ENCODE measurements around the gene ZNF8. TPM values are rescaled to one million over a fixed set of nuclear protein-coding genes. Genes with fewer than 3 reads are reported as not detected.
"Not testable (repeated sequence)": the region's sequence is repeated elsewhere in the genome, so short reads cannot be mapped to it uniquely, and the experiment has no call there.

The ZNF8 gene
- 1 to 10 TPM in 3 of 4 donors, under 1 TPM in 1; 0.54 to 4.3 (median 1.5) TPM for polyA plus RNA-seq
- long read RNA-seq, donor 1, full-length matches to known transcripts, result 4 of 4 reads
- long read RNA-seq, donor 1, partial matches to known transcripts, result 0 of 4 reads
- long read RNA-seq, donor 1, other reads (novel, unspliced or antisense), result 0 of 4 reads
- long read RNA-seq, donor 2, result 0 reads
- long read RNA-seq, donor 3, full-length matches to known transcripts, result 5 of 5 reads
- long read RNA-seq, donor 3, partial matches to known transcripts, result 0 of 5 reads
- long read RNA-seq, donor 3, other reads (novel, unspliced or antisense), result 0 of 5 reads
- long read RNA-seq, donor 4, result 0 reads
- long read RNA-seq, donor 5, full-length matches to known transcripts, result 1 of 1 reads
- long read RNA-seq, donor 5, partial matches to known transcripts, result 0 of 1 reads
- long read RNA-seq, donor 5, other reads (novel, unspliced or antisense), result 0 of 1 reads
- long read RNA-seq, donor 6, full-length matches to known transcripts, result 1 of 1 reads
- long read RNA-seq, donor 6, partial matches to known transcripts, result 0 of 1 reads
- long read RNA-seq, donor 6, other reads (novel, unspliced or antisense), result 0 of 1 reads
- long read RNA-seq, donor 7, full-length matches to known transcripts, result 2 of 2 reads
- long read RNA-seq, donor 7, partial matches to known transcripts, result 0 of 2 reads
- long read RNA-seq, donor 7, other reads (novel, unspliced or antisense), result 0 of 2 reads
- long read RNA-seq, donor 8, result 0 reads
- long read RNA-seq, donor 9, result 0 reads
- long read RNA-seq, donor 10, full-length matches to known transcripts, result 2 of 2 reads
- long read RNA-seq, donor 10, partial matches to known transcripts, result 0 of 2 reads
- long read RNA-seq, donor 10, other reads (novel, unspliced or antisense), result 0 of 2 reads

DNA sequence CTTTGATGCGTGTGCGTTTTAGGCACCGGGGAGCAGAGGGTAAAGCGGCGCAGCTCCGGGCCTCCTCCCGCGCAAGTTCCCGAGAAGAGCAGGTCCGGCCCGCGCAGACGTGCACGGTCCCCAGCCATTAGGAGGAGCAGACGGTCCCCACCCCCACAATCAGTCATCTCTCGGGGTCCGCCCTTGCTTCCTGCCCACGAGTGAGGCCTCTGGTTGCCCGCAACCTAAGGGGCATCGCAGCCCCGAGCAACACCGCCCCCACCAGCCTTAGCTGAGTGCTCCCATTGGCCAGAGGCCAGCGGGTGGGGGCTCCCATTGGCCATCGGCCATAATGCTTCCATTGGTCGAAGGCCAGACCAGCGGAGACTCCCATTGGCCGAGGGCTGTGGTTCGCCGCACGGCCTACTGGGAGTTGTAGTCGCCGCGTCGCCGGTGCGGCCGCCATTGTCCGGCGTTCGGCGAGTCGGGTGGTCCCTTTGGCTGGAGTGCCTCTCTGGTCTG, at the start of gene ZNF8:
Gene ZNF8 (plus strand): TSS at position 415 of the 501 bp plus-strand sequence. CDS start 127 bp downstream, outside the sequence.
- peak within 1 kb of the TSS; percentile 71 to 92 (median 90) for H3K27ac ChIP-seq (ENCODE audit: low read depth in 1 of 3, low read length in 2 of 3)
- 0 to 1% (median 0%) methylated on average over 42 of the region's 42 CpGs for WGBS, 3 donors
- H3K36me3 ChIP-seq (ENCODE audit: control insufficient read depth in 3 of 3, insufficient read depth in 2 of 3, low read depth in 1 of 3, low read length in 3 of 3), result peaks cover 0 to 33% (median 2%) of the 10 kb centered on the region in 3 donors
- H3K4me3 ChIP-seq (ENCODE audit: low read depth in 1 of 3, low read length in 3 of 3), result peak within 1 kb of the TSS; percentile 87 to 100 (median 92)
- no peaks in the 10 kb centered on the region for H3K27me3 ChIP-seq (ENCODE audit: control insufficient read depth in 3 of 3, insufficient read depth in 3 of 3, low read length in 3 of 3)
- FAIRE-seq, result no peak
- peak; percentile 98 to 99 for DNase-seq
- H3K9me3 ChIP-seq (ENCODE audit: control insufficient read depth in 2 of 2, insufficient read depth in 1 of 2, low read depth in 1 of 2, low read length in 1 of 2), result peaks cover 0 to 33% of the 10 kb centered on the region in 2 donors
- H3K4me1 ChIP-seq (ENCODE audit: control insufficient read depth in 3 of 3, insufficient read depth in 2 of 3, low read depth in 1 of 3, low read length in 2 of 3), result peaks cover 0 to 9% (median 0%) of the 10 kb centered on the region in 3 donors

DNA sequence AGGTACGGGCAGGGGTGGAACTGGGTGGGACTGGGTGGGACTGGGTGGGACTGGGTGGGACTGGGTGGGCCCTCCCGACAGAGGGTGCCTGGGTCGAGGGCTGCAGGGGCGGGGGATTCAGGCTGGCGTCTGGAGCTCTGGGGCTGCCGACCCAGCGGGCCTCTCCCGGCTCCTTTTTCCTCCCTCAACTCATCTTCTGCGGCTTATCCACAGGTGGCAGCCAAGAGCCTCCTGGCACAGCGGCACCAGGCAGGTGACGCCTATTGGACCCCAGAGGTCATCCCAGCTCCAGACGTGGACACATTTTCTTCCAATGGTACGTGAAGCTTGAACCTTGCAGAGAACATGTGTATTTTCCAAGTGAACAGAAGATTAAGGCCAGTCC, 49.5 kb upstream of the ZNF8 start:
- 15 to 42% (median 29%) methylated on average over 8 to 13 of the region's 13 CpGs for WGBS, 3 donors
- peaks cover 2 to 67% of the 10 kb centered on the region in 2 donors for H3K9me3 ChIP-seq (ENCODE audit: control insufficient read depth in 2 of 2, insufficient read depth in 1 of 2, low read depth in 1 of 2, low read length in 1 of 2)
- FAIRE-seq, result no peak

DNA sequence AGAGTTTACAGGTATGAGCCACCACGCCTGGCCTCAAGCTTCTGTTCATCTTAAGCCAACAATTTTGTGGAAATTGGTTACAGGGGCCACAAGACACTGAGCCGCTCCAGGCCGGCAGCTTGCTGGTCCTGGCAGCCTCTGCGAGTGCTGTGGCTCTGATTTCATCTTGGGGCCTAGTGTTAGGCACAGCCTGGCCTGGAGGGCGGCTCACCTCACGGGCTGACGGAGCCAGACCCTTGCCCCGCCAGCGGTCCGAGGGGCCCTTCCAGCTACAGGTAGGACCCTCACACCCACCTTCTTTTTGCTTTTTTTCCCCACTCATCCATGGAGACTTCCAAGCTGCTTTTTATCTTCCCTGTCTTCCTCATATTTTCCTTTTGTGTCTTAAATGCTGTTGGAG, 41.4 kb upstream of the ZNF8 start:
- H3K36me3 ChIP-seq (ENCODE audit: control insufficient read depth in 3 of 3, insufficient read depth in 2 of 3, low read depth in 1 of 3, low read length in 3 of 3), result peaks cover 17 to 76% (median 30%) of the 10 kb centered on the region in 3 donors
- no peaks in the 10 kb centered on the region for H3K27me3 ChIP-seq (ENCODE audit: control insufficient read depth in 3 of 3, insufficient read depth in 3 of 3, low read length in 3 of 3)
- H3K9me3 ChIP-seq (ENCODE audit: control insufficient read depth in 2 of 2, insufficient read depth in 1 of 2, low read depth in 1 of 2, low read length in 1 of 2), result peaks cover 4 to 83% of the 10 kb centered on the region in 2 donors
- DNase-seq, result no peak
- no peaks in the 10 kb centered on the region for H3K4me1 ChIP-seq (ENCODE audit: control insufficient read depth in 3 of 3, insufficient read depth in 2 of 3, low read depth in 1 of 3, low read length in 2 of 3)
- no peak overlapping the region for H3K27ac ChIP-seq (ENCODE audit: low read depth in 1 of 3, low read length in 2 of 3)
- WGBS, 3 donors, result 95 to 98% (median 98%) methylated on average over 10 of the region's 10 CpGs
- no peak for FAIRE-seq
- no peak overlapping the region for H3K4me3 ChIP-seq (ENCODE audit: low read depth in 1 of 3, low read length in 3 of 3)

More for the DNA sequence above, 49.5 kb upstream of the ZNF8 start:
- DNase-seq, result peak; percentile 7 to 51
- Histone ChIP-seq H3K4me3 (ENCODE audit: low read depth in 1 of 3, low read length in 3 of 3) (peak overlapping the region; percentile 70 to 86 (median 82)), H3K27ac (ENCODE audit: low read depth in 1 of 3, low read length in 2 of 3) (peak overlapping the region in 2 of 3 donors; percentile 59 to 92), H3K27me3 (ENCODE audit: control insufficient read depth in 3 of 3, insufficient read depth in 3 of 3, low read length in 3 of 3) (no peaks in the 10 kb centered on the region), H3K36me3 (ENCODE audit: control insufficient read depth in 3 of 3, insufficient read depth in 2 of 3, low read depth in 1 of 3, low read length in 3 of 3) (peaks cover 14 to 39% (median 32%) of the 10 kb centered on the region in 3 donors), H3K4me1 (ENCODE audit: control insufficient read depth in 3 of 3, insufficient read depth in 2 of 3, low read depth in 1 of 3, low read length in 2 of 3) (peaks cover 2 to 6% (median 3%) of the 10 kb centered on the region in 3 donors)

DNA sequence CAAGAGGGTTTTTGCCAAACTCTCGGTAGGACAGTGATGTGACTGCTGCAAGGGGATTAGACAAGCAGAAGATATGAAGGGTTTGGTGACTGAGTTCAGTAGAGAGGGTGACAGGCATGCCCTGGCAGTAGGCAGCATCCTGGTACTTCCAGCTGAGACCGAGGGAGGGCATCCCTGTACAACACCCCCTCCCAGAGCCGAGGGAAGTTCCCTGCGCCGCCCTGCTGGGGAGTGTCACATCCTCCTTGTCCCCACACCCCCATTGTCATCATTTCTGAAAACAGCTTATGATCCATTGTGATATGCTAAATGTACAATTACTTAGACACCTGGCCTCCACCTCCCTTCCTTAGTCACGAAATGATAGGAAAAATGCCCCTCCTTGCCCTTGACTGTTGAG, 35.4 kb upstream of the ZNF8 start:
- Histone ChIP-seq H3K4me1 (ENCODE audit: control insufficient read depth in 3 of 3, insufficient read depth in 2 of 3, low read depth in 1 of 3, low read length in 2 of 3) (no peaks in the 10 kb centered on the region), H3K4me3 (ENCODE audit: low read depth in 1 of 3, low read length in 3 of 3) (no peak overlapping the region), H3K27me3 (ENCODE audit: control insufficient read depth in 3 of 3, insufficient read depth in 3 of 3, low read length in 3 of 3) (no peaks in the 10 kb centered on the region), H3K27ac (ENCODE audit: low read depth in 1 of 3, low read length in 2 of 3) (no peak overlapping the region), H3K9me3 (ENCODE audit: control insufficient read depth in 2 of 2, insufficient read depth in 1 of 2, low read depth in 1 of 2, low read length in 1 of 2) (peaks cover 11 to 99% of the 10 kb centered on the region in 2 donors), H3K36me3 (ENCODE audit: control insufficient read depth in 3 of 3, insufficient read depth in 2 of 3, low read depth in 1 of 3, low read length in 3 of 3) (peaks cover 42 to 95% (median 47%) of the 10 kb centered on the region in 3 donors)
- 97 to 99% (median 99%) methylated on average over 6 of the region's 6 CpGs for WGBS, 3 donors
- FAIRE-seq (no peak), DNase-seq (no peak)

GRCh38 chr19:58248886-58249285, 29.9 kb upstream of the ZNF8 start:
- Histone ChIP-seq H3K36me3 (ENCODE audit: control insufficient read depth in 3 of 3, insufficient read depth in 2 of 3, low read depth in 1 of 3, low read length in 3 of 3) (peaks cover 56 to 67% (median 62%) of the 10 kb centered on the region in 3 donors), H3K4me3 (ENCODE audit: low read depth in 1 of 3, low read length in 3 of 3) (no peak overlapping the region), H3K27ac (ENCODE audit: low read depth in 1 of 3, low read length in 2 of 3) (no peak overlapping the region), H3K4me1 (ENCODE audit: control insufficient read depth in 3 of 3, insufficient read depth in 2 of 3, low read depth in 1 of 3, low read length in 2 of 3) (no peaks in the 10 kb centered on the region), H3K9me3 (ENCODE audit: control insufficient read depth in 2 of 2, insufficient read depth in 1 of 2, low read depth in 1 of 2, low read length in 1 of 2) (peaks cover 13 to 87% of the 10 kb centered on the region in 2 donors), H3K27me3 (ENCODE audit: control insufficient read depth in 3 of 3, insufficient read depth in 3 of 3, low read length in 3 of 3) (no peaks in the 10 kb centered on the region)
- DNase-seq, result no peak
- whole genome bisulfite sequencing, 3 donors, result 98 to 99% (median 98%) methylated on average over 3 of the region's 3 CpGs
- no peak for FAIRE-seq

DNA sequence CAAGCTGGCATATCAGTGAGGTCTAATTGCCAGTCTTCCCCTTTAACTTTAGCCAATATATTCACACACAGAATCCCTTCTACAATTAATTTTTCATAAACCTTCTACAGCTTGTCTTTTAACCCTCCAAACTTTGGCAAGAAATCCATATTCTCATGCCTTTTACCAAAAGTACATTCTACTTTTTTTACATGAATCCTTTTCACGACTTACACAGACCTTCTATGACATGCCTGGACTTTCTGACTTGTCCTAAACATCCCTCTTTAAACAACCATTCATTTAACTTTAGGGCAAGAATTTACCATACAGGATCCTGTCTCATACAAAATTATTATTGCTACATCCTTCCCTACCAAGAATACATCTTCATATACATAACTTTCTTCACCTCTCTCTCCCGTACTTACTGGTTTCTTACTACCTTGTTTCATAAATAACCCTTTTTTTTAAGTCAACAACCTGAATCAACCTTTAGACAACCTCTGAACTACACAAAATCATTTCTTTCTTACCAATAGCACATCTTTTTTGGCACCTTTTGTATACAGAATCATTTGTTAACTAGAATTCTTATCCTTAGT, 26.6 kb upstream of the ZNF8 start:
- Histone ChIP-seq H3K27ac (ENCODE audit: low read depth in 1 of 3, low read length in 2 of 3) (no peak overlapping the region), H3K27me3 (ENCODE audit: control insufficient read depth in 3 of 3, insufficient read depth in 3 of 3, low read length in 3 of 3) (no peaks in the 10 kb centered on the region), H3K9me3 (ENCODE audit: control insufficient read depth in 2 of 2, insufficient read depth in 1 of 2, low read depth in 1 of 2, low read length in 1 of 2) (peaks cover 11 to 85% of the 10 kb centered on the region in 2 donors), H3K4me1 (ENCODE audit: control insufficient read depth in 3 of 3, insufficient read depth in 2 of 3, low read depth in 1 of 3, low read length in 2 of 3) (no peaks in the 10 kb centered on the region), H3K36me3 (ENCODE audit: control insufficient read depth in 3 of 3, insufficient read depth in 2 of 3, low read depth in 1 of 3, low read length in 3 of 3) (peaks cover 43 to 53% (median 52%) of the 10 kb centered on the region in 3 donors), H3K4me3 (ENCODE audit: low read depth in 1 of 3, low read length in 3 of 3) (no peak overlapping the region)
- FAIRE-seq (no peak), DNase-seq (peak in 1 of 2 donors; percentile 42)
- WGBS, 3 donors, result 95 to 100% (median 100%) methylated on average over 2 of the region's 2 CpGs

GRCh38 chr19:58258259-58258658, 20.5 kb upstream of the ZNF8 start:
- not testable (repeated sequence) for H3K4me1 ChIP-seq (ENCODE audit: control insufficient read depth in 3 of 3, insufficient read depth in 2 of 3, low read depth in 1 of 3, low read length in 2 of 3); FAIRE-seq; DNase-seq; H3K27ac ChIP-seq (ENCODE audit: low read depth in 1 of 3, low read length in 2 of 3); H3K27me3 ChIP-seq (ENCODE audit: control insufficient read depth in 3 of 3, insufficient read depth in 3 of 3, low read length in 3 of 3); H3K4me3 ChIP-seq (ENCODE audit: low read depth in 1 of 3, low read length in 3 of 3)
- WGBS, 3 donors, result 93 to 99% (median 95%) methylated on average over 2 to 4 of the region's 4 CpGs
- H3K36me3 ChIP-seq (ENCODE audit: control insufficient read depth in 3 of 3, insufficient read depth in 2 of 3, low read depth in 1 of 3, low read length in 3 of 3), result peaks cover 33 to 65% (median 52%) of the 10 kb centered on the region in 3 donors
- peaks cover 26 to 98% of the 10 kb centered on the region in 2 donors for H3K9me3 ChIP-seq (ENCODE audit: control insufficient read depth in 2 of 2, insufficient read depth in 1 of 2, low read depth in 1 of 2, low read length in 1 of 2)

DNA sequence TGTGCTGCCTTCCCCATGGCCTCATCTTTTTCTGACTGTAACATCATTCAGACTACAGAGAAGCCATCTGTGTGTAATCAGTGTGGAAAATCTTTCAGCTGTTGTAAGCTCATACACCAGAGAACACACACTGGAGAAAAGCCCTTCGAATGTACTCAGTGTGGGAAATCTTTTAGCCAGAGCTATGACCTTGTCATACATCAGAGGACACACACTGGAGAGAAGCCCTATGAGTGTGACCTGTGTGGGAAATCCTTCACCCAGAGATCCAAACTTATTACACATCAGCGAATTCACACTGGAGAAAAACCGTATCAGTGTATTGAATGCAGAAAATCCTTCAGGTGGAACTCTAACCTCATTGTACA, 17.2 kb upstream of the ZNF8 start:
- 95 to 100% (median 97%) methylated on average over 3 of the region's 3 CpGs for WGBS, 3 donors
- H3K27ac ChIP-seq (ENCODE audit: low read depth in 1 of 3, low read length in 2 of 3), result no peak overlapping the region
- FAIRE-seq (no peak), DNase-seq (no peak)
- no peak overlapping the region for H3K4me3 ChIP-seq (ENCODE audit: low read depth in 1 of 3, low read length in 3 of 3)
- no peaks in the 10 kb centered on the region for H3K4me1 ChIP-seq (ENCODE audit: control insufficient read depth in 3 of 3, insufficient read depth in 2 of 3, low read depth in 1 of 3, low read length in 2 of 3)
- peaks cover 26 to 100% of the 10 kb centered on the region in 2 donors for H3K9me3 ChIP-seq (ENCODE audit: control insufficient read depth in 2 of 2, insufficient read depth in 1 of 2, low read depth in 1 of 2, low read length in 1 of 2)
- no peaks in the 10 kb centered on the region for H3K27me3 ChIP-seq (ENCODE audit: control insufficient read depth in 3 of 3, insufficient read depth in 3 of 3, low read length in 3 of 3)
- peaks cover 15 to 64% (median 35%) of the 10 kb centered on the region in 3 donors for H3K36me3 ChIP-seq (ENCODE audit: control insufficient read depth in 3 of 3, insufficient read depth in 2 of 3, low read depth in 1 of 3, low read length in 3 of 3)

All from small intestine (tissue), 16 donors.